ENCODE measurements around the gene ZBTB32.

The ZBTB32 gene

GRCh38 chr19:35752746-35753350 is 48.5 kb downstream of the ZBTB32 start:
- no peak for DNase-seq (ENCODE audit: low spot score)

- DNase-seq (ENCODE audit: low spot score), result no peak
Measured at GRCh38 chr19:35753634-35754369, 49.4 kb downstream of the ZBTB32 start.

GRCh38 chr19:35754370-35755130 is 50.2 kb downstream of the ZBTB32 start:
- DNase-seq (ENCODE audit: low spot score), result no peak

- DNase-seq (ENCODE audit: low spot score), result no peak
Measured at GRCh38 chr19:35755131-35755549, 50.8 kb downstream of the ZBTB32 start.

- DNase-seq (ENCODE audit: low spot score), result peak; percentile 48
Measured at GRCh38 chr19:35755550-35756376, 51.4 kb downstream of the ZBTB32 start.

- no peak for DNase-seq (ENCODE audit: low spot score)
Measured at GRCh38 chr19:35756377-35757230, 52.2 kb downstream of the ZBTB32 start, which contains the start of gene HSPB6. TSS of gene HSPB6 (minus strand) at chr19:35757029. CDS start at chr19:35757008, 21 bp downstream.

GRCh38 chr19:35757231-35757748 is 52.9 kb downstream of the ZBTB32 start:
- DNase-seq (ENCODE audit: low spot score), result no peak

GRCh38 chr19:35757749-35758608 is 53.6 kb downstream of the ZBTB32 start, which contains the start of gene PROSER3:
TSS of gene PROSER3 (plus strand) at chr19:35758176. CDS start at chr19:35758216, 40 bp downstream.
- DNase-seq (ENCODE audit: low spot score), result peak; percentile 100

- no peak for DNase-seq (ENCODE audit: low spot score)
Measured at GRCh38 chr19:35759697-35760096, 55.3 kb downstream of the ZBTB32 start.

- no peak for DNase-seq (ENCODE audit: low spot score)
Measured at GRCh38 chr19:35760711-35761349, 56.5 kb downstream of the ZBTB32 start.

GRCh38 chr19:35764432-35765315 is 60.3 kb downstream of the ZBTB32 start:
- DNase-seq (ENCODE audit: low spot score), result no peak
